H1 (cell line): ENCODE measurements around the gene UHMK1. TPM values are rescaled to one million over a fixed set of nuclear protein-coding genes. Genes with fewer than 3 reads are reported as not detected.

Experiments
- CTCF ChIA-PET: fragments of 300-600 bp; sonication (Branson Sonifier 250); formaldehyde crosslinking; loops from one replicate; lab custom pipeline; 2021; ENCODE audit not compliant: partially characterized antibody; lab: Charles Lee
- POLR2A ChIA-PET: fragments of 300-600 bp; sonication (Branson Sonifier 250); formaldehyde crosslinking; loops from one replicate; lab custom pipeline; 2021; ENCODE audit warnings: inconsistent platforms; ENCODE audit not compliant: partially characterized antibody; lab: Charles Lee
- DNase-seq, 2 experiments: peaks; one replicate each; pipeline versions ENCODE4 v3.0.0 to v3.0.0-alpha.2; 2010 to 2022; ENCODE audit warnings: low spot score in 2 of 2, low read depth in 1 of 2, mixed read lengths in 1 of 2
- FAIRE-seq: peaks from 2 replicates; lab custom pipeline; 2011; peaks lifted over from hg19 to GRCh38; lab: Jason Lieb, UNC
- H2AFZ ChIP-seq: 2 replicates; pipeline ENCODE4 v1.8.1; 2012; ENCODE audit warnings: low read length, inconsistent platforms
- H2AK5ac ChIP-seq: 2 replicates; pipeline ENCODE4 v1.6.1; 2013; ENCODE audit warnings: low read depth, low read length
- H2BK120ac ChIP-seq: replicated peaks from 2 replicates; pipeline ENCODE3; 2013; ENCODE audit warnings: low read depth, low read length, inconsistent platforms
- H2BK12ac ChIP-seq: 2 replicates; pipeline ENCODE4 v1.6.1; 2013; ENCODE audit warnings: low read depth, low read length
- H2BK15ac ChIP-seq: 2 replicates; pipeline ENCODE4 v1.6.1; 2013; ENCODE audit warnings: low read length
- H2BK20ac ChIP-seq: 2 replicates; pipeline ENCODE4 v1.6.1; 2013; ENCODE audit warnings: low read length
- H2BK5ac ChIP-seq: 2 replicates; pipeline ENCODE4 v1.6.1; 2013; ENCODE audit warnings: low read depth, low read length
- H3K14ac ChIP-seq: 2 replicates; pipeline ENCODE4 v1.6.1; 2013; ENCODE audit warnings: inconsistent platforms; ENCODE audit not compliant: insufficient read length
- H3K18ac ChIP-seq: 2 replicates; pipeline ENCODE4 v1.6.1; 2013; ENCODE audit warnings: low read length; ENCODE audit errors: extremely low read depth
- H3K23ac ChIP-seq: 2 replicates; pipeline ENCODE4 v1.6.1; 2013; ENCODE audit warnings: inconsistent platforms; ENCODE audit not compliant: insufficient read length
- H3K23me2 ChIP-seq: 2 replicates; pipeline ENCODE4 v1.6.1; 2013; ENCODE audit warnings: low read depth, low read length
- H3K27ac ChIP-seq: 2 replicates; pipeline ENCODE4 v1.6.1; 2011; ENCODE audit warnings: low read depth, low read length, inconsistent platforms
- H3K27me3 ChIP-seq, 4 experiments: replicated peaks in 1 of 4; 1 replicate in 1 of 4; 2 replicates in 3 of 4; pipeline versions ENCODE4 v1.6.1 to v1.8.1; 2011 to 2013; ENCODE audit warnings: low read length in 3 of 4, mild to moderate bottlenecking in 3 of 4, inconsistent platforms in 2 of 4, mixed read lengths in 2 of 4, moderate library complexity in 1 of 4; ENCODE audit not compliant: control insufficient read depth in 3 of 4, insufficient read depth in 3 of 4; ENCODE audit errors: extremely low read depth in 1 of 4
- H3K36me3 ChIP-seq, 4 experiments: 2 replicates each; pipeline versions ENCODE4 v1.6.1 to v1.8.1; 2011 to 2013; ENCODE audit warnings: mild to moderate bottlenecking in 4 of 4, low read length in 3 of 4, moderate library complexity in 2 of 4, control low read depth in 1 of 4, inconsistent platforms in 1 of 4; ENCODE audit not compliant: insufficient read depth in 4 of 4, control insufficient read depth in 2 of 4
- H3K4ac ChIP-seq: replicated peaks from 2 replicates; pipeline ENCODE3; 2013; ENCODE audit warnings: low read length, low read depth, mixed read lengths, inconsistent platforms; ENCODE audit not compliant: insufficient read length
- H3K4me1 ChIP-seq, 4 experiments: replicated peaks in 1 of 4; 1 replicate in 1 of 4; 2 replicates in 3 of 4; pipeline versions ENCODE4 v1.6.1 to v1.8.1; 2011 to 2013; ENCODE audit warnings: low read length in 3 of 4, inconsistent platforms in 2 of 4, mixed read lengths in 1 of 4; ENCODE audit not compliant: insufficient read depth in 4 of 4, control insufficient read depth in 3 of 4
- H3K4me2 ChIP-seq, 2 experiments: 2 replicates each; pipeline versions ENCODE4 v1.6.1 to v1.8.1; 2011 to 2013; ENCODE audit warnings: low read depth in 2 of 2, low read length in 2 of 2, control low read depth in 1 of 2, inconsistent platforms in 1 of 2, mild to moderate bottlenecking in 1 of 2; ENCODE audit not compliant: insufficient read depth in 1 of 2
- H3K4me3 ChIP-seq, 4 experiments: fragments of 200-600, 300-600 bp in 1 of 4; sonication (generic), shearing (Covaris generic), sonication (Bioruptor Twin) in 1 of 4; 2 replicates each; pipeline versions ENCODE4 v1.5.1 to v1.8.1; 2011 to 2016; ENCODE audit warnings: low read length in 4 of 4, low read depth in 3 of 4, control low read depth in 2 of 4, inconsistent platforms in 2 of 4, mild to moderate bottlenecking in 2 of 4, mixed read lengths in 1 of 4, moderate library complexity in 1 of 4; ENCODE audit not compliant: insufficient read depth in 2 of 4; ENCODE audit errors: extremely low read depth in 1 of 4
- H3K56ac ChIP-seq: replicated peaks from 2 replicates; pipeline ENCODE3; 2013; ENCODE audit warnings: low read depth, mild to moderate bottlenecking, mixed read lengths, low read length, inconsistent platforms; ENCODE audit not compliant: insufficient read length
- H3K79me1 ChIP-seq: 2 replicates; pipeline ENCODE4 v1.6.1; 2013; ENCODE audit warnings: low read depth, low read length, control low read depth
- H3K79me2 ChIP-seq, 2 experiments: 2 replicates each; pipeline versions ENCODE4 v1.6.1 to v1.8.1; 2012 to 2013; ENCODE audit warnings: low read length in 2 of 2, mild to moderate bottlenecking in 2 of 2, inconsistent platforms in 1 of 2; ENCODE audit not compliant: insufficient read depth in 2 of 2, control insufficient read depth in 1 of 2
- H3K9ac ChIP-seq, 4 experiments: replicated peaks in 1 of 4; 1 replicate in 1 of 4; 2 replicates in 3 of 4; pipeline versions ENCODE4 v1.6.1 to v1.8.1; 2011 to 2013; ENCODE audit warnings: low read depth in 3 of 4, low read length in 3 of 4, control low read depth in 2 of 4, mild to moderate bottlenecking in 2 of 4, moderate library complexity in 2 of 4, inconsistent platforms in 1 of 4; ENCODE audit errors: extremely low read depth in 1 of 4
- H3K9me3 ChIP-seq, 2 experiments: 2 replicates each; pipeline versions ENCODE4 v1.6.1 to v1.8.1; 2012 to 2013; ENCODE audit warnings: mild to moderate bottlenecking in 2 of 2, moderate library complexity in 2 of 2, control low read depth in 1 of 2, inconsistent platforms in 1 of 2, low read depth in 1 of 2, low read length in 1 of 2, mixed read lengths in 1 of 2; ENCODE audit not compliant: insufficient read depth in 2 of 2
- H4K20me1 ChIP-seq, 2 experiments: replicated peaks in 1 of 2; 2 replicates each; pipeline versions ENCODE3 to v1.8.1; 2011 to 2013; ENCODE audit warnings: inconsistent platforms in 2 of 2, low read length in 2 of 2, mild to moderate bottlenecking in 1 of 2; ENCODE audit not compliant: insufficient read depth in 2 of 2, control insufficient read depth in 1 of 2
- H4K5ac ChIP-seq: 2 replicates; pipeline ENCODE4 v1.6.1; 2013; ENCODE audit warnings: low read length, low read depth, mixed read lengths, inconsistent platforms; ENCODE audit not compliant: insufficient read length
- H4K8ac ChIP-seq: 2 replicates; pipeline ENCODE4 v1.8.0; 2013; ENCODE audit warnings: mild to moderate bottlenecking, moderate library complexity, low read length, inconsistent platforms; ENCODE audit not compliant: insufficient read depth; ENCODE audit errors: extremely low read depth
- H4K91ac ChIP-seq: replicated peaks from 2 replicates; pipeline ENCODE3; 2013; ENCODE audit warnings: low read length, mixed read lengths, inconsistent platforms; ENCODE audit not compliant: insufficient read length
- CHD1 ChIP-seq: IDR thresholded peaks from 2 replicates; pipeline ENCODE4 v1.6.1; 2012; ENCODE audit warnings: low read depth, low read length, improper control_type of control experiment
- GABPA ChIP-seq: IDR thresholded peaks from 2 replicates; pipeline ENCODE4 v1.6.1; 2011; ENCODE audit warnings: mild to moderate bottlenecking, low read length, moderate library complexity, borderline replicate concordance; ENCODE audit not compliant: insufficient read depth
- JUND ChIP-seq: IDR thresholded peaks from 2 replicates; pipeline ENCODE4 v1.6.1; 2011; ENCODE audit warnings: mild to moderate bottlenecking, improper control_type of control experiment, low read length
- RBBP5 ChIP-seq: IDR thresholded peaks from 2 replicates; pipeline ENCODE4 v1.7.1; 2012; ENCODE audit warnings: low read depth, mild to moderate bottlenecking, inconsistent platforms, low read length, moderate library complexity, borderline replicate concordance
- RXRA ChIP-seq: IDR thresholded peaks from 2 replicates; pipeline ENCODE4 v1.6.1; 2011; ENCODE audit warnings: low read depth, mild to moderate bottlenecking, low read length, moderate library complexity; ENCODE audit not compliant: insufficient read depth
- SAP30 ChIP-seq: fragments of 300-600 bp; sonication (generic); IDR thresholded peaks from 2 replicates; pipeline ENCODE4 v1.7.1; 2012; ENCODE audit warnings: low read length, moderate library complexity, mild to moderate bottlenecking, inconsistent platforms; ENCODE audit not compliant: insufficient read depth, insufficient replicate concordance
- SP1 ChIP-seq: IDR thresholded peaks from 2 replicates; pipeline ENCODE4 v1.6.1; 2011; ENCODE audit warnings: low read depth, low read length
- TBP ChIP-seq: IDR thresholded peaks from 2 replicates; pipeline ENCODE4 v1.6.1; 2011; ENCODE audit warnings: low read depth, low read length, improper control_type of control experiment
- TEAD4 ChIP-seq: IDR thresholded peaks from 2 replicates; pipeline ENCODE4 v1.6.1; 2012; ENCODE audit warnings: low read depth, low read length, inconsistent platforms, mixed read lengths
- WGBS, 2 experiments: shearing (Covaris generic) in 1 of 2; methylation state at CpG; one replicate each; pipeline versions ENCODE4 v1.1.6 to v1.1.7; 2013 to 2015; ENCODE audit warnings: low lambda C conversion rate in 2 of 2, mixed read lengths in 2 of 2, inconsistent platforms in 1 of 2, low coverage in 1 of 2, missing lambda C conversion rate in 1 of 2; ENCODE audit not compliant: insufficient replicate concordance in 2 of 2, insufficient coverage in 1 of 2, insufficient read length in 1 of 2; ENCODE audit errors: extremely low coverage in 1 of 2, missing lambda C conversion rate in 1 of 2; 5-methylcytosine and 5-hydroxymethylcytosine counted together
- polyA plus RNA-seq, 7 experiments: library from polyadenylated mRNA; depleted of rRNA in 3 of 7; stranded (reverse) in 5 of 7; unstranded in 2 of 7; fragments of >200 nt in 5 of 7; fragments of 200-250 nt in 2 of 7; gene quantifications; 1 replicate in 5 of 7; 2 replicates in 1 of 7; 4 replicates in 1 of 7; pipeline versions ENCODE4 v1.2.1 to v1.2.3, GENCODE V29; 2011 to 2013; ENCODE audit warnings: missing spikeins in 2 of 7, mixed read lengths in 2 of 7
- total RNA-seq: library from RNA; stranded (reverse); fragmentation: NEBNext Ultra II Directional; extraction: Animal tissue kit (Norgen Biotek cat#: 25700); gene quantifications from 2 replicates; pipeline ENCODE4 v1.2.1, GENCODE V29; 2021

UHMK1 gene
- total and polyA plus RNA-seq, 2 of the 8 experiments (the other 6 are each of a cell fraction or from before 2014, with no cell fraction given) = 4.6 to 16.1 TPM

GRCh38 chr1:162500805-162501204 lies 3.2 kb downstream of the UHMK1 start:
- TF ChIP-seq TEAD4 = no peak
- TF ChIP-seq CHD1 = no peak
- no peak for TF ChIP-seq GABPA
- no peak for TF ChIP-seq RXRA
- TF ChIP-seq TBP = no peak
- no peak for TF ChIP-seq RBBP5
- no peak for TF ChIP-seq JUND
- no peak for TF ChIP-seq SAP30
- TF ChIP-seq SP1 = no peak
- peaks cover 5% of the 10 kb centered on the region; the same call in 1 of the 2 replicates for H3K23me2 ChIP-seq
- no peaks in the 10 kb centered on the region for H3K27me3 ChIP-seq
- H3K18ac ChIP-seq = no peak overlapping the region
- no peak overlapping the region for H2BK120ac ChIP-seq
- H3K27ac ChIP-seq = no peak overlapping the region
- ChIA-PET POLR2A (no interaction called here), CTCF (interaction anchor here (0.7 to 1.0 kb wide), 2 partner anchors 26 to 165 kb away, joined by 3 read pairs; no protein-coding TSS in a partner anchor)
- H2AK5ac ChIP-seq = no peak overlapping the region
- H3K4me3 ChIP-seq = no peak overlapping the region
- no peak overlapping the region for H4K91ac ChIP-seq
- H3K9ac ChIP-seq = no peak overlapping the region
- no peak overlapping the region for H4K5ac ChIP-seq
- DNase-seq (no peak), FAIRE-seq (no peak)
- no peak overlapping the region for H3K23ac ChIP-seq
- no peak overlapping the region for H3K56ac ChIP-seq
- H3K79me2 ChIP-seq = peaks cover 3 to 35% of the 10 kb centered on the region in 2 experiments
- H2BK12ac ChIP-seq = no peak overlapping the region
- no peak overlapping the region for H2BK20ac ChIP-seq
- peaks cover 4 to 49% (median 29%) of the 10 kb centered on the region in 4 experiments; a peak in 6 of 8 replicates for H3K36me3 ChIP-seq
- no peak overlapping the region for H2BK5ac ChIP-seq
- H3K9me3 ChIP-seq = no peaks in the 10 kb centered on the region
- H3K79me1 ChIP-seq = no peaks in the 10 kb centered on the region
- no peak overlapping the region for H3K4ac ChIP-seq
- no peak overlapping the region for H3K4me2 ChIP-seq
- no peak overlapping the region for H2BK15ac ChIP-seq
- no peak overlapping the region for H4K8ac ChIP-seq
- peaks cover 0 to 2% (median 0%) of the 10 kb centered on the region in 4 experiments; a peak in 3 of 7 replicates for H3K4me1 ChIP-seq
- H3K14ac ChIP-seq = no peak overlapping the region
- 88% methylated on average over 2 of the region's 2 CpGs; no CpG with 5 or more reads in 1 of the 2 experiments for WGBS, 2 experiments
- peaks cover 2 to 4% of the 10 kb centered on the region in 2 experiments for H4K20me1 ChIP-seq
- H2AFZ ChIP-seq = no peak overlapping the region
